HCT116 (cell line): ENCODE results near the gene MED15. TPM values are rescaled to one million over a fixed set of nuclear protein-coding genes. Genes with fewer than 3 reads are reported as not detected.

Source experiments
- ATAC-seq: fragments of 200-7000 bp; cut with Tn5 transposase; 2 replicates; pipeline ENCODE4 v1.9.1; 2020; ENCODE audit warnings: mild to moderate bottlenecking, moderate library complexity
- BruUV-seq: library from RNA; stranded (reverse); fragments of 400-500 nt; replicated peaks from 2 replicates; lab custom pipeline; 2021; lab: Mats Ljungman, UMichigan
- CTCF ChIA-PET: fragments of 300-600 bp; sonication (Branson Sonifier 250); formaldehyde crosslinking; loops from one replicate; lab custom pipeline; 2021; ENCODE audit warnings: antibody characterized with exemption; lab: Charles Lee
- POLR2A ChIA-PET: fragments of 300-600, 350-600 bp; sonication (Branson Sonifier 250); formaldehyde crosslinking; loops from one replicate; lab custom pipeline; 2021; ENCODE audit warnings: antibody characterized with exemption; lab: Charles Lee
- RAD21 ChIA-PET, 2 experiments: fragments of 300-600 bp; sonication (Branson Sonifier 250); formaldehyde crosslinking; loops; one replicate each; lab custom pipeline; 2023; ENCODE audit warnings: low total read pairs in 2 of 2; ENCODE audit not compliant: uncharacterized antibody in 2 of 2, unreplicated experiment in 2 of 2, low non-redundant PET in 1 of 2; lab: Charles Lee
- DNase-seq: peaks from one replicate; pipeline ENCODE4 v3.0.0-alpha.2; 2010; ENCODE audit warnings: low read depth, low spot score
- H2AFZ ChIP-seq: fragments of 200-600 bp; shearing (Covaris generic), sonication (generic); 2 replicates; pipeline ENCODE4 v1.6.1; 2017; ENCODE audit warnings: low read depth, mixed run types, mixed read lengths, antibody characterized with exemption, low read length; ENCODE audit not compliant: poor library complexity, severe bottlenecking
- H3K27ac ChIP-seq: 2 replicates; pipeline ENCODE4 v1.5.1; 2012; ENCODE audit warnings: low read depth, low read length
- H3K27me3 ChIP-seq: fragments of 200-600 bp; sonication (generic); 2 replicates; pipeline ENCODE4 v1.6.1; 2016; ENCODE audit warnings: mixed run types, low read length, mixed read lengths; ENCODE audit not compliant: insufficient read depth
- H3K36me3 ChIP-seq, 2 experiments: fragments of 200-500 bp in 1 of 2; fragments of 200-600 bp in 1 of 2; sonication (Bioruptor generic) in 1 of 2; sonication (generic) in 1 of 2; 2 replicates each; pipeline versions ENCODE4 v1.5.1 to v1.6.1; 2014 to 2016; ENCODE audit warnings: low read length in 2 of 2, inconsistent platforms in 1 of 2, mixed read lengths in 1 of 2, mixed run types in 1 of 2; ENCODE audit not compliant: insufficient read depth in 2 of 2, control insufficient read depth in 1 of 2
- H3K4me1 ChIP-seq, 2 experiments: fragments of 200-600 bp in 1 of 2; sonication (generic) in 1 of 2; 2 replicates each; pipeline versions ENCODE4 v1.5.1 to v1.6.1; 2012 to 2017; ENCODE audit warnings: low read length in 2 of 2, inconsistent platforms in 1 of 2, mild to moderate bottlenecking in 1 of 2, mixed read lengths in 1 of 2, mixed run types in 1 of 2, moderate library complexity in 1 of 2; ENCODE audit not compliant: insufficient read depth in 2 of 2, control insufficient read depth in 1 of 2
- H3K4me2 ChIP-seq: fragments of 200-600 bp; sonication (generic); 2 replicates; pipeline ENCODE4 v1.6.1; 2017; ENCODE audit warnings: mixed run types, low read length, mixed read lengths
- H3K4me3 ChIP-seq, 2 experiments: fragments of 200-600 bp in 1 of 2; sonication (generic) in 1 of 2; replicated peaks in 1 of 2; 2 replicates each; pipeline ENCODE4 v1.5.1; 2011 to 2016; ENCODE audit warnings: low read length in 2 of 2, control low read depth in 1 of 2, low read depth in 1 of 2, mild to moderate bottlenecking in 1 of 2, mixed read lengths in 1 of 2, mixed run types in 1 of 2
- H3K79me2 ChIP-seq: fragments of 200-600 bp; sonication (generic); 2 replicates; pipeline ENCODE4 v1.6.1; 2017; ENCODE audit warnings: mild to moderate bottlenecking, mixed run types, low read length, moderate library complexity, mixed read lengths; ENCODE audit not compliant: insufficient read depth
- H3K9ac ChIP-seq: fragments of 200-600 bp; sonication (generic); 2 replicates; pipeline ENCODE4 v1.6.1; 2016; ENCODE audit warnings: low read length, mixed read lengths
- H3K9me2 ChIP-seq: fragments of 200-600 bp; sonication (generic), shearing (Covaris generic); 2 replicates; pipeline ENCODE4 v1.6.1; 2017; ENCODE audit warnings: mixed run types, mild to moderate bottlenecking, moderate library complexity; ENCODE audit not compliant: insufficient read depth
- H3K9me3 ChIP-seq, 2 experiments: fragments of 200-500 bp in 1 of 2; fragments of 200-600 bp in 1 of 2; sonication (Bioruptor generic) in 1 of 2; sonication (generic) in 1 of 2; 2 replicates each; pipeline ENCODE4 v1.6.1; 2014 to 2017; ENCODE audit warnings: low read length in 2 of 2, mixed read lengths in 2 of 2, inconsistent platforms in 1 of 2, low read depth in 1 of 2, mild to moderate bottlenecking in 1 of 2, mixed run types in 1 of 2, moderate library complexity in 1 of 2; ENCODE audit not compliant: control insufficient read depth in 1 of 2, insufficient read depth in 1 of 2
- H4K20me1 ChIP-seq: fragments of 200-600 bp; sonication (generic), shearing (Covaris generic); 2 replicates; pipeline ENCODE4 v1.6.1; 2017; ENCODE audit warnings: mixed run types, mild to moderate bottlenecking, moderate library complexity; ENCODE audit not compliant: insufficient read depth
- ATF3 ChIP-seq: IDR thresholded peaks from 2 replicates; pipeline ENCODE4 v1.6.1; 2012
- CBX3 ChIP-seq: IDR thresholded peaks from 2 replicates; pipeline ENCODE4 v1.6.1; 2012; ENCODE audit warnings: low read depth
- CEBPB ChIP-seq: IDR thresholded peaks from 2 replicates; pipeline ENCODE4 v1.6.1; 2012; ENCODE audit warnings: low read depth
- CTCF ChIP-seq, 3 experiments: fragments of 200-600 bp in 1 of 3; sonication (generic) in 1 of 3; IDR thresholded peaks in 2 of 3; conservative IDR thresholded peaks in 1 of 3; 2 replicates each; pipeline ENCODE4 v1.5.1; 2012 to 2017; ENCODE audit warnings: low read depth in 2 of 3, low read length in 2 of 3, antibody characterized with exemption in 1 of 3, borderline replicate concordance in 1 of 3, control low read depth in 1 of 3, mild to moderate bottlenecking in 1 of 3, mixed read lengths in 1 of 3, mixed run types in 1 of 3, moderate library complexity in 1 of 3; ENCODE audit not compliant: insufficient read depth in 1 of 3
- EZH2 ChIP-seq: fragments of 200-600 bp; sonication (generic); IDR thresholded peaks from 2 replicates; pipeline ENCODE4 v1.6.1; 2017; ENCODE audit warnings: antibody characterized with exemption, mixed run types
- EZH2phosphoT487 ChIP-seq: fragments of 200-600 bp; IDR thresholded peaks from 2 replicates; pipeline ENCODE4 v1.6.1; 2018; ENCODE audit warnings: antibody characterized with exemption, borderline replicate concordance
- JUND ChIP-seq: IDR thresholded peaks from 2 replicates; pipeline ENCODE4 v1.6.1; 2012
- POLR2A ChIP-seq: IDR thresholded peaks from 2 replicates; pipeline ENCODE4 v1.7.0; 2011; ENCODE audit warnings: borderline replicate concordance; ENCODE audit not compliant: insufficient read depth, insufficient read length; ENCODE audit errors: extremely low read depth
- POLR2AphosphoS5 ChIP-seq: IDR thresholded peaks from 2 replicates; pipeline ENCODE4 v1.6.1; 2011; ENCODE audit warnings: mild to moderate bottlenecking, low read depth, low read length, moderate library complexity
- RAD21 ChIP-seq: IDR thresholded peaks from 2 replicates; pipeline ENCODE4 v1.6.1; 2012; ENCODE audit warnings: low read depth, mild to moderate bottlenecking
- REST ChIP-seq: IDR thresholded peaks from 2 replicates; pipeline ENCODE4 v1.6.1; 2012; ENCODE audit warnings: low read depth
- SIN3A ChIP-seq: IDR thresholded peaks from 2 replicates; pipeline ENCODE4 v1.6.1; 2012; ENCODE audit warnings: low read depth
- SP1 ChIP-seq: IDR thresholded peaks from 2 replicates; pipeline ENCODE4 v1.6.1; 2012; ENCODE audit warnings: low read depth
- YY1 ChIP-seq: IDR thresholded peaks from 2 replicates; pipeline ENCODE4 v1.6.1; 2011; ENCODE audit warnings: low read length, low read depth, moderate library complexity, mild to moderate bottlenecking; ENCODE audit not compliant: insufficient replicate concordance; ENCODE audit errors: extremely low read depth
- ZNF274 ChIP-seq: fragments of 200-500 bp; sonication (Bioruptor generic); IDR thresholded peaks from 2 replicates; pipeline ENCODE4 v1.6.1; 2014; ENCODE audit warnings: mild to moderate bottlenecking, low read depth, low read length, inconsistent platforms
- intact Hi-C: fragments of 100-400 bp; cut with micrococcal nuclease; formaldehyde crosslinking; loops from 2 replicates; pipeline ENCODE4 v1.10.0; 2022
- total RNA-seq: library from RNA; stranded (reverse); gene quantifications from one replicate; pipeline ENCODE4 v1.2.1, GENCODE V29; 2021; ENCODE audit not compliant: unreplicated experiment

The MED15 gene
- total RNA-seq, 1 experiment from 2014 or later, result 81.3 TPM

- Histone ChIP-seq H3K36me3 (no peaks in the 10 kb centered on the region), H3K4me3 (no peak overlapping the region), H2AFZ (no peak overlapping the region), H4K20me1 (no peaks in the 10 kb centered on the region), H3K4me2 (no peak overlapping the region), H3K4me1 (no peaks in the 10 kb centered on the region), H3K27me3 (no peaks in the 10 kb centered on the region), H3K9ac (no peak overlapping the region), H3K9me3 (no peaks in the 10 kb centered on the region), H3K9me2 (no peaks in the 10 kb centered on the region), H3K79me2 (no peaks in the 10 kb centered on the region), H3K27ac (no peak overlapping the region)
- ChIA-PET CTCF (no interaction called here), RAD21 (no interaction called here), POLR2A (no interaction called here)
- no TSS peak for BruUV-seq
- no peak for DNase-seq
- TF ChIP-seq EZH2phosphoT487 (no peak), REST (no peak), YY1 (no peak), ZNF274 (no peak), CTCF (IDR thresholded peaks at IDR 0.05 in 2 of 3, conservative IDR thresholded peaks at IDR 0.05 in 1 of 3; ENCODE audit: borderline replicate concordance in 1 of 3, insufficient read depth in 1 of 3, low read depth in 2 of 3, low read length in 2 of 3) (no peak), CEBPB (no peak), RAD21 (no peak), POLR2A (no peak), SP1 (no peak), JUND (no peak), EZH2 (no peak), SIN3A (no peak), ATF3 (no peak), CBX3 (no peak), POLR2AphosphoS5 (no peak)
- intact Hi-C loops, result no loop called here
- no peak for ATAC-seq
These were observed 21.2 kb upstream of the MED15 start for GRCh38 chr22:20486229-20486628.
